AG10803 (cell line): ENCODE results near the gene INO80B.
"Not testable (repeated sequence)": the region's sequence is repeated elsewhere in the genome, so short reads cannot be mapped to it uniquely, and the experiment has no call there.

ENCODE experiments used
- DNase-seq: peaks from one replicate; pipeline ENCODE4 v3.0.0; 2010; ENCODE audit warnings: low read depth
- H3K4me3 ChIP-seq: 2 replicates; pipeline ENCODE4 v1.5.1; 2011; ENCODE audit warnings: mild to moderate bottlenecking, low read length, control low read depth
- CTCF ChIP-seq: conservative IDR thresholded peaks from 2 replicates; pipeline ENCODE4 v1.5.1; 2011; ENCODE audit warnings: mild to moderate bottlenecking, low read length, control low read depth, inconsistent platforms

INO80B gene

GRCh38 chr2:74458132-74458937 is 3.4 kb downstream of the INO80B start, which contains the start of gene WBP1:
Gene WBP1 (plus strand): TSS chr2:74458438. CDS start chr2:74458603, 165 bp downstream.
- TF ChIP-seq CTCF, result no peak
- DNase-seq, result peak; percentile 100
- peak within 1 kb of the TSS; percentile 96 for H3K4me3 ChIP-seq

- H3K4me3 ChIP-seq, result peak overlapping the region; percentile 96
- DNase-seq, result no peak
- TF ChIP-seq CTCF, result no peak
These were observed 4.1 kb downstream of the INO80B start for GRCh38 chr2:74458938-74459363.

- not testable (repeated sequence) for DNase-seq
- peak overlapping the region; percentile 96 for H3K4me3 ChIP-seq
These were observed 4.7 kb downstream of the INO80B start for GRCh38 chr2:74459503-74460118.

DNA sequence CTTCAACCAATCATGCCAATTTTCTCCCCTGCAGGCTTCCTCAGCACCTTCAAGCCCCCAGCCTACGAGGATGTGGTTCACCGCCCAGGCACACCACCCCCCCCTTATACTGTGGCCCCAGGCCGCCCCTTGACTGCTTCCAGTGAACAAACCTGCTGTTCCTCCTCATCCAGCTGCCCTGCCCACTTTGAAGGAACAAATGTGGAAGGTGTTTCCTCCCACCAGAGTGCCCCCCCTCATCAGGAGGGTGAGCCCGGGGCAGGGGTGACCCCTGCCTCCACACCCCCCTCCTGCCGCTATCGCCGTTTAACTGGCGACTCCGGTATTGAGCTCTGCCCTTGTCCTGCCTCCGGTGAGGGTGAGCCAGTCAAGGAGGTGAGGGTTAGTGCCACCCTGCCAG is 5.3 kb downstream of the INO80B start:
- not testable (repeated sequence) for DNase-seq, H3K4me3 ChIP-seq

- H3K4me3 ChIP-seq, result no peak overlapping the region
- DNase-seq, result no peak
- TF ChIP-seq CTCF, result no peak
These were observed 6.5 kb downstream of the INO80B start for GRCh38 chr2:74461187-74462053.

- no peak for TF ChIP-seq CTCF
- no peak for DNase-seq
- H3K4me3 ChIP-seq, result no peak overlapping the region
These were observed 7.3 kb downstream of the INO80B start for GRCh38 chr2:74462054-74462785.

GRCh38 chr2:74462786-74463105 is 7.9 kb downstream of the INO80B start:
- no peak overlapping the region for H3K4me3 ChIP-seq
- no peak for TF ChIP-seq CTCF
- no peak for DNase-seq
